Activated CD8-positive, alpha-beta memory T cell treated with anti-CD3 and anti-CD28 coated beads, Interleukin-2, amount 50 U/mL, for 1 hour (primary cell): ENCODE results near the gene GABRB1.

ENCODE experiments used
- DNase-seq: peaks from one replicate; pipeline ENCODE4 v3.0.0-alpha.2; 2020; ENCODE audit errors: extremely low read depth

GABRB1 gene

DNA sequence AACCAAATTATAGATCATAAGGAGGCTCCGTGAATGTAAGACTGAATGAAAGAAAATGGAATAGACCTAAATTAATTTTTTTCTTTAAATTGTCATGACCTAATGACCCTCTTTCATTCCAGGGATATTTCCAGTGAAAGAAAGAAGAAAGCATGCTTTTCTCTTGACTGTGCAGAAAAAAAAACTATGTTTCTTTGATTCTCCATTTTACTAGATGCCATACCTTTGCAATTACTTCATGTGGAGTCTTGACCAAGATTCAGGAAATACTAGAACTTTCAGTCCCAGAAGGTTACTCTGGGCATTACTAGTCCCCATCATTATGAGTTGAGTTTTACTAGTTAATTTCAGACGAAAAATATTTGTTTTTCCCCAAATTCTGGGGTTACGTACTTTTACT lies 438.6 kb downstream of the GABRB1 start:
- DNase-seq, result no peak

DNA sequence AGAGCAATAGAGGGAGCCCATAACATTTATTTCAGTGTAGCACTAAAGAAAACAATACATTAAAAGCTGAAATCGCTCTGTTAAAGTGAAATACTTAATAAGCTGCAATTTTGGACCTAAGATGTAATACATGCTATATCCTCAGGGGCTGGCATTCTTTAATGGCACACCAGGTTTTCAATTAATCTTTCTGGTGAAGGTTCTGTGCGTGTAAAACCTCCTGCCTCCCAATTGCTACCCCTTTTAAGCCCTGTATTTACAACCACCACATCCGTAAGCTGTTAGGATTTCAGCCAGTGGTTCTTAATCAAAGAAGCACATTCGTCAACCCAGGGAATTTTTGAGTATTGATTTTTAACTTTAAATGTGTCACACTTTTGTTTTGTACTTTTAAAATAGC lies 439.7 kb downstream of the GABRB1 start:
- no peak for DNase-seq

DNA sequence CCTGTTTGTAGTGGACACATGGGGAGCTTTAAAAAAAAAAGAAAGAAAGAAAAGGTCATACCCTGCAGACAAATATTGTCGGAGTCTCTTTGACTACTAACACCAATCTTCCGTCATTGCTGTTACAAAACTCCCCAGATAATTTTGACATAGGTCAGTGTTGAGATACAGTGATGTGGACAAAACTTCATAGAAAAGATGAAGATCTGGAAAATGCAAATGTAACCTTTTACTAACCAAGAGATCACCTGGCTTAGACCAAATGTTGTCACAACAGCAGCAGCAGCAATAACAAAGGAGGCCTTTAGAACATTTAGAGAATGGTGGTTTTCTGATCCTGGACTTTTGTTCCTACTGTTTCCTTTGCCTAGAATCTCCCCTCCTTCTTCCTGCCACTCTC lies 440.2 kb downstream of the GABRB1 start:
- no peak for DNase-seq

DNA sequence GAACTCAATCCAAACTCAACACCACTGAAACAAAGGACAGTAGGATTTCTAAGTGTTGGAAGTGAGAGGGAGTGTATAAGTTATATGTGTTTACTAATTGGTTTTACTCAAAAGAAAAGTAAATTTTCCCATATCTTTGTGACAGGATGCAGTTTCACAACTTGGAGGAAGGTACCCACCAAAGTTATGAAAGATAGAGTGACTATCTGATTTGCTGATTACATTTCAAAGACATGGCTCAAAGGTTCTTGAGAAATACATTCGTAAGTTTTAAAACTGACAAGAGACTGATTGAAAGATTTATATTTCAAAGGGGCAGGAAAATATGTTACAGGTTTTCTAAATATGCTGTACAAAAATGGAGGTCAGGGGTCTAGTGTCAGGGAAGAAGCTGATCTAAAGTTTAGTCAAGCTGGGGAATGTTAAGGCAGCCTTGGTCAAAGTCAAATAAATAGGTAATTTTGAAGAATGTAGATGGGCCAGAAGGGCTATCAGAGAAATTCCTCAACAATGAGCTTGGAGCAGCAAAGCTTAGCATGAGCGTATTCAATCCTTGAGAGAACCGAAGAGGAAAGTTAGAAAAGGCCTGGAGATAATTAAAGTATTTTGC lies 441.9 kb downstream of the GABRB1 start:
- DNase-seq, result no peak

DNA sequence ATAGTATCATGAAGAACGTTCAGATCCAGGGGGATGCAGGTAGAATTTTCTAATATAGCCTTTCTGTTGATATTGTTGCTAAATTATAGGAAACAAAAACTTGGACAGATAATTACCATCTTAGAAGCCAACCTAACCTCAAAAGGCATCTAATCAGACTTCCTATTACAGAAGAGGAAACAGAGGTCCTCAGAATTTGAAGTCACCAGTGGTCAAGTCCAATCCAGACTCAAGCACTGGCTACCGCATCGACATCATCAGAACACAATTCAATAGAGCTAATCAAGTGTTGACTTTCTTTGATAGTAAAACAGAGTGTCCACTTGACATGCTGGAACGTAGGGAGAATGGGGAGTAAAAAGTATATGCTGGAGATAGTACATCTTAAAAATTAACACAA lies 443.4 kb downstream of the GABRB1 start:
- DNase-seq, result no peak

DNA sequence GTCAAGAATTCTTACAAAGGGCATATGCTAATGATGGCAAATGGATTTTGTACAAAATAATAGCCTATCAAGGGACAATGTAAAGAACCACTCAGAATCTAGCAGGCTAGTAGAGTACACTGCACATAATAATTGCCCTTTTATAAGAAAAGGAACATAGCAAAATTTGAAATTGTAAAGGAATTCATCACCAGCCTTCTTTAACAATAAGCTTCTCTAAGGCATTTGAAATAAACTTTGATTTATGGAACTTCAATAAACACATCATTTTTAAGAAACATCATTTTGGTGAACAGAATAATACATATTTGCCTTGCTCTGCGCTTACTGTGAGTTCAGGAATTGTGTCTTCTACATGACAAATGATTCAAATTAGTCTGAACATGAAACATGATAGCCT lies 444.0 kb downstream of the GABRB1 start:
- DNase-seq, result no peak
